ENCODE results near the gene SLC12A6. TPM values are rescaled to one million over a fixed set of nuclear protein-coding genes. Genes with fewer than 3 reads are reported as not detected.

SLC12A6 gene
- total RNA-seq, 1 experiment from 2014 or later = 19.5 TPM

DNA sequence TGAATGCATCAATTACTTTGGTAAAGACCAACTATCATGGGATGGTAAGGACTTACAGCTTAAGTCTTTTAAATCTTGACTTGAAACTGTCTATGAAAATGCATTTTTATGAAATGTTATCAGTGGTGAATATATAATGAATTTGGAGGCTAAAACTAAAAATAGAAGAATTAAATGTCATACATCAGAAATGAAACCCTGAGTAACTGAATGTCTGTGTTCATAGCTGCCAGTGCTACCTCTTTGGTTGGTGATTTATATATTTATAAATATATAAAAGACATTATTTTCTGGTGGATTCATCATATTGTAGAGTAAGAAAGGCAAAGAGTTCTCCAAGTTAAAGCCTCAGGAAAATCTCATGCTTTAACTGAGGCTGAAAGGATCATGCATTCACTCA lies 12.2 kb downstream of the SLC12A6 start:
- Histone ChIP-seq H3K27ac (ENCODE audit: low read length) (no peak overlapping the region), H3K4me3 (ENCODE audit: low read depth in 2 of 2, low read length in 2 of 2) (no peak overlapping the region), H3K9me3 (ENCODE audit: control insufficient read depth, insufficient read depth, low read depth, low read length) (no peaks in the 10 kb centered on the region), H3K36me3 (ENCODE audit: control insufficient read depth, insufficient read depth, low read length) (no peaks in the 10 kb centered on the region), H3K27me3 (ENCODE audit: control insufficient read depth, insufficient read depth, low read length) (no peaks in the 10 kb centered on the region), H3K4me1 (ENCODE audit: control insufficient read depth, insufficient read depth, low read length) (no peaks in the 10 kb centered on the region; the same call in 1 of the 2 replicates)
- BruUV-seq (replicated peaks) = no TSS peak
- ATAC-seq = no peak
- POLR2A ChIA-PET = interaction anchor here (0.6 kb wide), 2 partner anchors 13 to 116 kb away, joined by 3 read pairs; no protein-coding TSS in a partner anchor
- intact Hi-C loops (cut with micrococcal nuclease; ENCODE audit: unreplicated experiment) = loop anchor here (10.0 kb wide), 1 partner anchor 81 kb away; no protein-coding TSS in a partner anchor
- CTCF ChIA-PET = no interaction called here
- no peak for DNase-seq (ENCODE audit: low read depth, low spot score)
- in situ Hi-C loops (cut with HindIII; ENCODE audit: low pct_unique_long_range_greater_than_20kb, low sequenced_read_pairs) = no loop called here
- TF ChIP-seq TCF7L2 (IDR thresholded peaks at IDR 0.05; ENCODE audit: low read depth, low read length) (no peak), POLR2AphosphoS5 (IDR thresholded peaks at IDR 0.05; ENCODE audit: low read depth, low read length) (no peak), SIN3A (IDR thresholded peaks at IDR 0.05; ENCODE audit: borderline replicate concordance, insufficient read depth, low read depth, low read length) (no peak)
- TF ChIP-seq, protein P1, sequence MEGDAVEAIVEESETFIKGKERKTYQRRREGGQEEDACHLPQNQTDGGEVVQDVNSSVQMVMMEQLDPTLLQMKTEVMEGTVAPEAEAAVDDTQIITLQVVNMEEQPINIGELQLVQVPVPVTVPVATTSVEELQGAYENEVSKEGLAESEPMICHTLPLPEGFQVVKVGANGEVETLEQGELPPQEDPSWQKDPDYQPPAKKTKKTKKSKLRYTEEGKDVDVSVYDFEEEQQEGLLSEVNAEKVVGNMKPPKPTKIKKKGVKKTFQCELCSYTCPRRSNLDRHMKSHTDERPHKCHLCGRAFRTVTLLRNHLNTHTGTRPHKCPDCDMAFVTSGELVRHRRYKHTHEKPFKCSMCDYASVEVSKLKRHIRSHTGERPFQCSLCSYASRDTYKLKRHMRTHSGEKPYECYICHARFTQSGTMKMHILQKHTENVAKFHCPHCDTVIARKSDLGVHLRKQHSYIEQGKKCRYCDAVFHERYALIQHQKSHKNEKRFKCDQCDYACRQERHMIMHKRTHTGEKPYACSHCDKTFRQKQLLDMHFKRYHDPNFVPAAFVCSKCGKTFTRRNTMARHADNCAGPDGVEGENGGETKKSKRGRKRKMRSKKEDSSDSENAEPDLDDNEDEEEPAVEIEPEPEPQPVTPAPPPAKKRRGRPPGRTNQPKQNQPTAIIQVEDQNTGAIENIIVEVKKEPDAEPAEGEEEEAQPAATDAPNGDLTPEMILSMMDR (IDR thresholded peaks at IDR 0.05) = no peak
- TF ChIP-seq, protein P2, sequence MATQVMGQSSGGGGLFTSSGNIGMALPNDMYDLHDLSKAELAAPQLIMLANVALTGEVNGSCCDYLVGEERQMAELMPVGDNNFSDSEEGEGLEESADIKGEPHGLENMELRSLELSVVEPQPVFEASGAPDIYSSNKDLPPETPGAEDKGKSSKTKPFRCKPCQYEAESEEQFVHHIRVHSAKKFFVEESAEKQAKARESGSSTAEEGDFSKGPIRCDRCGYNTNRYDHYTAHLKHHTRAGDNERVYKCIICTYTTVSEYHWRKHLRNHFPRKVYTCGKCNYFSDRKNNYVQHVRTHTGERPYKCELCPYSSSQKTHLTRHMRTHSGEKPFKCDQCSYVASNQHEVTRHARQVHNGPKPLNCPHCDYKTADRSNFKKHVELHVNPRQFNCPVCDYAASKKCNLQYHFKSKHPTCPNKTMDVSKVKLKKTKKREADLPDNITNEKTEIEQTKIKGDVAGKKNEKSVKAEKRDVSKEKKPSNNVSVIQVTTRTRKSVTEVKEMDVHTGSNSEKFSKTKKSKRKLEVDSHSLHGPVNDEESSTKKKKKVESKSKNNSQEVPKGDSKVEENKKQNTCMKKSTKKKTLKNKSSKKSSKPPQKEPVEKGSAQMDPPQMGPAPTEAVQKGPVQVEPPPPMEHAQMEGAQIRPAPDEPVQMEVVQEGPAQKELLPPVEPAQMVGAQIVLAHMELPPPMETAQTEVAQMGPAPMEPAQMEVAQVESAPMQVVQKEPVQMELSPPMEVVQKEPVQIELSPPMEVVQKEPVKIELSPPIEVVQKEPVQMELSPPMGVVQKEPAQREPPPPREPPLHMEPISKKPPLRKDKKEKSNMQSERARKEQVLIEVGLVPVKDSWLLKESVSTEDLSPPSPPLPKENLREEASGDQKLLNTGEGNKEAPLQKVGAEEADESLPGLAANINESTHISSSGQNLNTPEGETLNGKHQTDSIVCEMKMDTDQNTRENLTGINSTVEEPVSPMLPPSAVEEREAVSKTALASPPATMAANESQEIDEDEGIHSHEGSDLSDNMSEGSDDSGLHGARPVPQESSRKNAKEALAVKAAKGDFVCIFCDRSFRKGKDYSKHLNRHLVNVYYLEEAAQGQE (IDR thresholded peaks at IDR 0.05; ENCODE audit: insufficient read depth in 1 of 2, low read depth in 2 of 2, low read length in 1 of 2) = no peak

DNA sequence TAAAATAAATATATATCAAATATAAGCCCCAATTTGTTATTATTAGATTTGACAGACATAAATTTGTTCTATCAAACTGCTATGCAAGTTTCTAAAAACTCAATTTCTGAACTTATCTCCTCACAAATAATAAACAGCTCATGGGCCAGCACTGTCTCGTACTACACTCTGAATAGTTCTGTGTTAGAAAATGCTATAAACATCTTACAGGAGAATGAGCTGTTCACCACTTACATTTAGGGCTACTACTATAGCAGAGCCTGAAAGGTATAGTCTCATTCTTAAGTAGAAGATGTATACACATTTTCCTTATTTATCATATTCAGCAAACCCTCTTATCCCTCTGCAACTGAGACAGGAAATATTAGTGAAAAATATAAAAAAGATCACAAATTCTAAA lies 12.6 kb downstream of the SLC12A6 start:
- DNase-seq (ENCODE audit: low read depth, low spot score) = no peak
- Histone ChIP-seq H3K27ac (ENCODE audit: low read length) (no peak overlapping the region), H3K36me3 (ENCODE audit: control insufficient read depth, insufficient read depth, low read length) (no peaks in the 10 kb centered on the region), H3K27me3 (ENCODE audit: control insufficient read depth, insufficient read depth, low read length) (no peaks in the 10 kb centered on the region), H3K9me3 (ENCODE audit: control insufficient read depth, insufficient read depth, low read depth, low read length) (no peaks in the 10 kb centered on the region), H3K4me3 (ENCODE audit: low read depth in 2 of 2, low read length in 2 of 2) (no peak overlapping the region), H3K4me1 (ENCODE audit: control insufficient read depth, insufficient read depth, low read length) (peaks cover 4% of the 10 kb centered on the region; the same call in 1 of the 2 replicates)
- CTCF ChIA-PET = no interaction called here
- no TSS peak for BruUV-seq (replicated peaks)
- POLR2A ChIA-PET = no interaction called here
- intact Hi-C loops (cut with micrococcal nuclease; ENCODE audit: unreplicated experiment) (loop anchor here (10.0 kb wide), 1 partner anchor 80 kb away; no protein-coding TSS in a partner anchor), in situ Hi-C loops (cut with HindIII; ENCODE audit: low pct_unique_long_range_greater_than_20kb, low sequenced_read_pairs) (no loop called here)
- ATAC-seq = no peak
- TF ChIP-seq SIN3A (IDR thresholded peaks at IDR 0.05; ENCODE audit: borderline replicate concordance, insufficient read depth, low read depth, low read length) = no peak
- TF ChIP-seq, protein P2 (IDR thresholded peaks at IDR 0.05; ENCODE audit: insufficient read depth in 1 of 2, low read depth in 2 of 2, low read length in 1 of 2) = no peak
- TF ChIP-seq POLR2AphosphoS5 (IDR thresholded peaks at IDR 0.05; ENCODE audit: low read depth, low read length) = no peak
- TF ChIP-seq, protein P1 (IDR thresholded peaks at IDR 0.05) = no peak
- no peak for TF ChIP-seq TCF7L2 (IDR thresholded peaks at IDR 0.05; ENCODE audit: low read depth, low read length)

Measured in Panc1 (cell line).